Heart left ventricle (tissue), 16 donors: ENCODE data around the gene SPIN1. TPM values are rescaled to one million over a fixed set of nuclear protein-coding genes. Genes with fewer than 3 reads are reported as not detected.

Source experiments
- ATAC-seq, 4 donors: fragments of 200-7000 bp; cut with Tn5 transposase; one replicate each; pipeline ENCODE4 v1.9.1; 2020 to 2022; ENCODE audit warnings: moderate library complexity in 4 of 4, mild to moderate bottlenecking in 3 of 4, moderate number of reproducible peaks in 1 of 4
- DNase-seq, 5 donors: peaks; one replicate each; pipeline ENCODE4 v3.0.0-alpha.2; 2020
- H3K27ac ChIP-seq, 12 donors: fragments of 200-600 bp; sonication (generic) in 4 of 12; one replicate each; pipeline versions ENCODE4 v1.5.0 to v1.8.0; 2016 to 2022; ENCODE audit warnings: mild to moderate bottlenecking in 2 of 12
- H3K27me3 ChIP-seq, 9 donors: fragments of 200-600 bp; sonication (generic) in 2 of 9; one replicate each; pipeline versions ENCODE4 v1.5.1 to v1.8.0; 2016 to 2022; ENCODE audit warnings: mild to moderate bottlenecking in 3 of 9
- H3K36me3 ChIP-seq, 9 donors: fragments of 200-600 bp; sonication (generic) in 2 of 9; one replicate each; pipeline versions ENCODE4 v1.5.0 to v1.8.0; 2018 to 2022; ENCODE audit warnings: mild to moderate bottlenecking in 2 of 9
- H3K4me1 ChIP-seq, 12 donors: fragments of 200-600 bp; sonication (generic) in 4 of 12; one replicate each; pipeline versions ENCODE4 v1.5.0 to v1.8.0; 2016 to 2022; ENCODE audit warnings: mild to moderate bottlenecking in 3 of 12
- H3K4me3 ChIP-seq, 12 donors: fragments of 200-600 bp; sonication (generic) in 4 of 12; one replicate each; pipeline versions ENCODE4 v1.5.0 to v1.8.0; 2017 to 2022; ENCODE audit warnings: mild to moderate bottlenecking in 9 of 12, moderate library complexity in 4 of 12
- H3K9me3 ChIP-seq, 12 donors: fragments of 200-600 bp; sonication (generic) in 4 of 12; one replicate each; pipeline versions ENCODE4 v1.5.0 to v1.8.0; 2016 to 2022; ENCODE audit warnings: mild to moderate bottlenecking in 1 of 12
- POLR2A ChIP-seq, 2 donors: fragments of 450-650 bp; IDR thresholded peaks; one replicate each; pipeline ENCODE4 v1.6.1; 2017; ENCODE audit warnings: antibody characterized with exemption in 2 of 2, mild to moderate bottlenecking in 2 of 2, moderate library complexity in 2 of 2
- WGBS, 4 donors: extraction: QIAGEN DNeasy Blood & Tissue Kit in 2 of 4; methylation state at CpG; one replicate each; pipeline versions ENCODE4 v1.1.5 to v1.1.7; 2013 to 2018; 5-methylcytosine and 5-hydroxymethylcytosine counted together
- intact Hi-C, 10 donors: fragments of 100-400 bp; cut with DNase I; formaldehyde crosslinking; loops; one replicate each; pipeline versions ENCODE4 v1.11.1 to v1.14.2; 2022
- polyA plus RNA-seq, 2 donors: library from polyadenylated mRNA; stranded (reverse); fragments of 200-250 nt; gene quantifications; one replicate each; pipeline ENCODE4 v1.2.3, GENCODE V29; 2013
- total RNA-seq, 9 donors: library from RNA; depleted of rRNA in 2 of 9; stranded (reverse); fragments of >200 nt in 2 of 9; fragmentation: NEBNext Ultra II Directional in 3 of 9; extraction: Animal tissue kit (Norgen Biotek cat#: 25700) in 3 of 9; gene quantifications; one replicate each; pipeline versions ENCODE4 v1.1.0 to v1.2.4, GENCODE V29; 2016 to 2023
- TF ChIP-seq, protein P1 (sequence below), 12 donors: fragments of 200-600 bp; sonication (generic) in 4 of 12; IDR thresholded peaks; one replicate each; pipeline versions ENCODE4 v1.5.0 to v1.8.0; 2018 to 2022; ENCODE audit warnings: antibody characterized with exemption in 12 of 12, mild to moderate bottlenecking in 5 of 12
- donor health status: ischemic (EF 13 %, LVEDD 7.1; RV severe dilation, severe dysfunction).
- donor health status: healthy with polysubstance abuse.
- donor health status: DM: no; HTN: yes; CAD: no.
- donor health status: DM: no; HTN: no; CAD: no.
- donor health status: ischemic (EF 25% LVEDD 6.9; RV normal size, moderate dysfunction).
- donor health status: ischemic (EF 25% LVEDD 5.7; RV mildly dilated, moderate dysfunction).
- donor health status: healthy.
- donor health status: DM: yes; HTN: yes; CAD: no.
- donor health status: ischemic (EF 35%, LVEDD 5.7; RV mildly dilated, moderate dysfunction).
- donor health status: nonischemic (EF 11% LVEDD 7.7; RV severe dilation, severe dysfunction).
- donor health status: DM: yes; HTN: yes; CAD: no.
- donor health status: PGD.
- donor health status: ischemic (EF 29% LVEDD 5.4; RV normal size, mild dysfunction).
- donor health status: nonischemic (EF 23%, LVEDD 6.1; RV moderate dilation, normal function).

SPIN1 gene
- total and polyA plus RNA-seq, 11 donors, result 17.8 to 61.2 (median 43.4) TPM

DNA sequence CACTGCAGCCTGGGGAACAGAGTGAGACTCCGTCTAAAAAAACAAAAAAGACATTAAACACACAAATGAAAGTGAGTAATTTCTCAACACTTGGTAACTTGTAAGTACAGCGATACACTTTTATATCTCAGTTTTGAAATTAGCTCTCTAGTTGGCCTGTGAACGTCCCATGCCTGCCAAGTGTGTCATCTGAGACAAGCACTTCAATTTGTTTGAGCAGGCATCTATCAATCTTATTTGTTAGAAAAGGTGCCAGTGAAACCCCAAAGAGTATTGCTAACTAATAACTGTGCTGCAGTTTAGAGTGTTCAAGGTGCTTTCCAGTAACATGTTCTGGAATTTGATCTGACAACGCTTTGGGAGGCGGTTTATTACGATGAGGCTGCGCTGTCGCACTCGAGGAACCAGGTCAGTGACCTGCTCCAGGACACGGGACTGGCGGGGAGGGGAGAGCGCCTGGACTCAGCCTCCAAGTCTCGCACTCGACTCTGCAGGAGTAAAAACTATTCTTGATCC is 1.1 kb upstream of the SPIN1 start:
- H3K4me1 ChIP-seq, result peaks cover 0 to 41% (median 22%) of the 10 kb centered on the region in 12 donors
- no peaks in the 10 kb centered on the region for H3K27me3 ChIP-seq
- peak in 3 of 5 donors; percentile 30 to 39 (median 37) for DNase-seq
- H3K9me3 ChIP-seq, result no peaks in the 10 kb centered on the region
- no peaks in the 10 kb centered on the region for H3K36me3 ChIP-seq
- H3K4me3 ChIP-seq, result peak overlapping the region in 11 of 12 donors; percentile 53 to 99 (median 93)
- WGBS, 4 donors, result 23 to 35% (median 27%) methylated on average over 14 of the region's 14 CpGs
- intact Hi-C loops, result loop anchor here in 6 of 10 donors (5.0 to 10.0 kb wide), 7 partner anchors 148 to 282 kb away; partner anchors contain the start of gene NXNL2 (in 1 of the 6)
- peak; percentile 22 to 62 (median 42) for ATAC-seq
- peak overlapping the region; percentile 31 to 95 (median 90) for H3K27ac ChIP-seq
- TF ChIP-seq, protein P1, sequence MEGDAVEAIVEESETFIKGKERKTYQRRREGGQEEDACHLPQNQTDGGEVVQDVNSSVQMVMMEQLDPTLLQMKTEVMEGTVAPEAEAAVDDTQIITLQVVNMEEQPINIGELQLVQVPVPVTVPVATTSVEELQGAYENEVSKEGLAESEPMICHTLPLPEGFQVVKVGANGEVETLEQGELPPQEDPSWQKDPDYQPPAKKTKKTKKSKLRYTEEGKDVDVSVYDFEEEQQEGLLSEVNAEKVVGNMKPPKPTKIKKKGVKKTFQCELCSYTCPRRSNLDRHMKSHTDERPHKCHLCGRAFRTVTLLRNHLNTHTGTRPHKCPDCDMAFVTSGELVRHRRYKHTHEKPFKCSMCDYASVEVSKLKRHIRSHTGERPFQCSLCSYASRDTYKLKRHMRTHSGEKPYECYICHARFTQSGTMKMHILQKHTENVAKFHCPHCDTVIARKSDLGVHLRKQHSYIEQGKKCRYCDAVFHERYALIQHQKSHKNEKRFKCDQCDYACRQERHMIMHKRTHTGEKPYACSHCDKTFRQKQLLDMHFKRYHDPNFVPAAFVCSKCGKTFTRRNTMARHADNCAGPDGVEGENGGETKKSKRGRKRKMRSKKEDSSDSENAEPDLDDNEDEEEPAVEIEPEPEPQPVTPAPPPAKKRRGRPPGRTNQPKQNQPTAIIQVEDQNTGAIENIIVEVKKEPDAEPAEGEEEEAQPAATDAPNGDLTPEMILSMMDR (IDR thresholded peaks at IDR 0.05), result no peak
- no peak for TF ChIP-seq POLR2A (IDR thresholded peaks at IDR 0.05)

DNA sequence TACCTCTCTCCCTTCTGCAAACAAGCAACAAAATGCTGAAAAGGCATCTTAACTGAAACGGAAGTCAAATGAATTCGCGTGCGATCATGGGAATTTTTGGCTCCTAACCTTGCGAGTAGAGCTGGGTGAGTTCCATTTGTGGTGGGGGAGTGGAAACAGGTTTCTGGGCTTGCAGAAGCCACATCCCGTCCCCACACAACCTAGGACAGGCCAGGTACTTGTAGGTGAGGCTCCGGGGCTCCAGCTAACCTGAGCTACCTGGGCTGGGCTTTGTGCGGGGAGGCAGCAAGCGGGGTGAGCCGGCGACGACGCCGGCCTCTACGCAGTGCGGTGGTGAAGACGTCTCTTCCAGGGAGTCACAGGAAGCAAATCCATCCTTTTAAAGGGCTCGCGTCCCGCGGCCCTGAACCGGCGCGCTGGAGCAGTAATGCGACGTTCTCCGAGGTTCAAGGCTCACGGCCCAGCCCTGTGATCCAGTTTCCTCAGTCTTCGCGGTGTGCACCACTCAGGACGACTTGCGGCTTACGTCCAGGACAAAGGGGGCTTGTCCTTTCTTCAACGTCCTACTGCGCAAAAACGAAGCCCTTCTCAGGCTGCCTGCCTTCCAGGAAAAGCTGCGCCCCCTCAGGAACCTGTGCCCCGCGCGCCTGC is 567 bp upstream of the SPIN1 start:
- ATAC-seq (peak; percentile 48 to 82 (median 58)), DNase-seq (peak; percentile 31 to 71 (median 42))
- Histone ChIP-seq H3K4me3 (peak overlapping the region; percentile 53 to 99 (median 92)), H3K27ac (peak overlapping the region; percentile 78 to 95 (median 90)), H3K4me1 (peaks cover 0 to 47% (median 23%) of the 10 kb centered on the region in 12 donors), H3K36me3 (no peaks in the 10 kb centered on the region), H3K9me3 (no peaks in the 10 kb centered on the region), H3K27me3 (no peaks in the 10 kb centered on the region)
- intact Hi-C loops, result loop anchor here in 6 of 10 donors (5.0 to 10.0 kb wide), 7 partner anchors 147 to 283 kb away; partner anchors contain the start of gene NXNL2 (in 1 of the 6)
- no peak for TF ChIP-seq POLR2A (IDR thresholded peaks at IDR 0.05)
- TF ChIP-seq, protein P1 (IDR thresholded peaks at IDR 0.05), result no peak
- 1 to 5% (median 2%) methylated on average over 14 to 40 of the region's 40 CpGs for WGBS, 4 donors

DNA sequence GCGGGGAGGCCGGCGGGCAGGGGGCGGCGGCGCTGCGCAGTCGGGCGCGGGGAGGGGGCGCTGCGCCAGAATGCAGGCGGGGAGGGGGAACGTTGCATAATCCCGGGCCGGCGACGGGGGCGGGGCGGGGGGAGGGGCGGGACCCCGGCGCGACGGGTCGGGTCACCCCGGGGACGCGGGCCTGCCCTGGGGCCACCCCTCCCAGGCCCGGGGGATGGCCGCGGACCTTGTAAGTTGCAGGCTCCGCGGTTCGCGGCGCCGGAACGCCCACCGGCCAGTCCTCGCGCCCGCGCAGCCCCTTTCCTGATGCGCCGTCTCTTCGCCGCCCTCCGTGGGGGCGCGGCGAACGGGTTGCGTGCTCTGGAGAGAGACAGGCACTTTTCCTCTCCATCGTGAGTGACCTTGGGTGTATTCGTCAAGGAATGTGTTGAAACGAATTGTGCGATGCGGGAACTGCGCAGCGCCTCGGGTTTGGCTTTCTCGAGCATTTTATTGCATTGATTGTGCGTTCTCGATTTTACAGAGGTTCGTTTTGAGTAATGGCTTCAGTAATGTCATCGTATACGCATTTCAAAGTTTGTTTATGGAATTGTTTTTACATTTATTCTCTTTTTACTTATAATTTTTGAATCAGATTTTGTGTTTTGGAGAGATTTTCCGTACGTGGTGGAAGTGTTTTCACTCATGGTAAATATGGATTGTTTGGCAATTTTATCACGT is 802 bp downstream of the SPIN1 start:
- Histone ChIP-seq H3K9me3 (no peaks in the 10 kb centered on the region), H3K4me3 (peak overlapping the region; percentile 70 to 99 (median 92)), H3K36me3 (no peaks in the 10 kb centered on the region), H3K4me1 (peaks cover 0 to 47% (median 23%) of the 10 kb centered on the region in 12 donors), H3K27ac (peak overlapping the region; percentile 78 to 95 (median 90)), H3K27me3 (no peaks in the 10 kb centered on the region)
- WGBS, 4 donors, result 0 to 1% (median 1%) methylated on average over 43 to 71 of the region's 71 CpGs
- intact Hi-C loops, result loop anchor here in 6 of 10 donors (5.0 to 10.0 kb wide), 7 partner anchors 146 to 284 kb away; partner anchors contain the start of gene NXNL2 (in 1 of the 6)
- peak in 3 of 4 donors; percentile 30 to 69 (median 63) for ATAC-seq
- TF ChIP-seq POLR2A (IDR thresholded peaks at IDR 0.05), result peak in 1 of 2 donors; percentile 23
- TF ChIP-seq, protein P1 (IDR thresholded peaks at IDR 0.05), result peak in 1 of 12 donors; percentile 7
- DNase-seq, result peak in 3 of 5 donors; percentile 55 to 82 (median 65)
